IMR-90 (cell line): ENCODE measurements around the gene CEACAM16. TPM values are rescaled to one million over a fixed set of nuclear protein-coding genes. Genes with fewer than 3 reads are reported as not detected.

Source experiments
- ATAC-seq: fragments of 200-7000 bp; cut with Tn5 transposase; 2 replicates; pipeline ENCODE4 v1.9.1; 2020; ENCODE audit warnings: low read depth, mild to moderate bottlenecking, moderate library complexity
- BruUV-seq: library from RNA; stranded (reverse); fragments of 400-500 nt; replicated peaks from 2 replicates; lab custom pipeline; 2021; lab: Mats Ljungman, UMichigan
- CTCF ChIA-PET: fragments of 300-600 bp; formaldehyde crosslinking; extraction: SDS; loops from one replicate; lab custom pipeline; 2021; ENCODE audit warnings: antibody characterized with exemption; lab: Yijun Ruan, JAX
- POLR2A ChIA-PET: fragments of 300-600 bp; sonication (Branson Sonifier 250); formaldehyde crosslinking; loops from one replicate; lab custom pipeline; 2022; ENCODE audit warnings: antibody characterized with exemption; ENCODE audit not compliant: unreplicated experiment; lab: Charles Lee
- DNase-seq: peaks from one replicate; pipeline ENCODE4 v3.0.0; 2013
- H2AFZ ChIP-seq: replicated peaks from 2 replicates; pipeline ENCODE3; 2013; ENCODE audit warnings: low read length, mild to moderate bottlenecking; ENCODE audit not compliant: poor library complexity
- H2AK5ac ChIP-seq: 2 replicates; pipeline ENCODE4 v1.6.1; 2013; ENCODE audit warnings: low read depth, low read length, inconsistent platforms
- H2AK9ac ChIP-seq: replicated peaks from 2 replicates; pipeline ENCODE3; 2013; ENCODE audit warnings: mild to moderate bottlenecking, low read depth, low read length, moderate library complexity; ENCODE audit not compliant: poor library complexity
- H2BK120ac ChIP-seq: 2 replicates; pipeline ENCODE4 v1.6.1; 2013; ENCODE audit warnings: low read depth, low read length, inconsistent platforms
- H2BK15ac ChIP-seq: 3 replicates; pipeline ENCODE4 v1.6.1; 2013; ENCODE audit warnings: low read depth, low read length, inconsistent platforms
- H2BK20ac ChIP-seq: 2 replicates; pipeline ENCODE4 v1.6.1; 2013; ENCODE audit warnings: low read depth, mild to moderate bottlenecking, inconsistent platforms, low read length, moderate library complexity
- H2BK5ac ChIP-seq: 2 replicates; pipeline ENCODE4 v1.6.1; 2013; ENCODE audit warnings: mild to moderate bottlenecking, low read depth, low read length, inconsistent platforms; ENCODE audit not compliant: poor library complexity, severe bottlenecking
- H3K14ac ChIP-seq: replicated peaks from 2 replicates; pipeline ENCODE4 v1.6.1; 2013; ENCODE audit warnings: low read depth, low read length, inconsistent platforms
- H3K18ac ChIP-seq: 2 replicates; pipeline ENCODE4 v1.6.1; 2013; ENCODE audit warnings: low read depth, low read length, control low read depth
- H3K23ac ChIP-seq: 2 replicates; pipeline ENCODE4 v1.6.1; 2013; ENCODE audit warnings: low read depth, low read length, inconsistent platforms
- H3K27ac ChIP-seq: 2 replicates; pipeline ENCODE4 v1.5.1; 2013; ENCODE audit warnings: mild to moderate bottlenecking, control low read depth, low read length; ENCODE audit not compliant: insufficient read depth
- H3K27me3 ChIP-seq: 2 replicates; pipeline ENCODE4 v1.6.1; 2013; ENCODE audit warnings: low read length; ENCODE audit not compliant: control insufficient read depth, insufficient read depth
- H3K36me3 ChIP-seq: 2 replicates; pipeline ENCODE4 v1.6.1; 2013; ENCODE audit warnings: low read length, mixed read lengths; ENCODE audit not compliant: control insufficient read depth, insufficient read depth
- H3K4ac ChIP-seq: 2 replicates; pipeline ENCODE4 v1.6.1; 2013; ENCODE audit warnings: low read depth, low read length, inconsistent platforms
- H3K4me1 ChIP-seq: 2 replicates; pipeline ENCODE4 v1.6.1; 2013; ENCODE audit warnings: low read length, mixed read lengths; ENCODE audit not compliant: control insufficient read depth, insufficient read depth
- H3K4me2 ChIP-seq: 2 replicates; pipeline ENCODE4 v1.6.1; 2013; ENCODE audit warnings: low read depth, mild to moderate bottlenecking, control low read depth, low read length, moderate library complexity
- H3K4me3 ChIP-seq: 2 replicates; pipeline ENCODE4 v1.5.1; 2013; ENCODE audit warnings: low read depth, mild to moderate bottlenecking, control low read depth, low read length, moderate library complexity; ENCODE audit not compliant: insufficient read depth
- H3K56ac ChIP-seq: 2 replicates; pipeline ENCODE4 v1.6.1; 2013; ENCODE audit warnings: low read length, inconsistent platforms; ENCODE audit not compliant: insufficient read depth; ENCODE audit errors: extremely low read depth
- H3K79me1 ChIP-seq, 2 experiments: 2 replicates each; pipeline ENCODE4 v1.6.1; 2013; ENCODE audit warnings: low read length in 2 of 2, inconsistent platforms in 1 of 2, low read depth in 1 of 2
- H3K9ac ChIP-seq: 2 replicates; pipeline ENCODE4 v1.6.1; 2013; ENCODE audit warnings: low read depth, low read length, control low read depth
- H3K9me1 ChIP-seq: 2 replicates; pipeline ENCODE4 v1.6.1; 2013; ENCODE audit warnings: low read length, inconsistent platforms; ENCODE audit not compliant: insufficient read depth
- H3K9me3 ChIP-seq: 2 replicates; pipeline ENCODE4 v1.6.1; 2013; ENCODE audit warnings: low read length; ENCODE audit not compliant: control insufficient read depth, insufficient read depth
- H4K20me1 ChIP-seq: 2 replicates; pipeline ENCODE4 v1.6.1; 2013; ENCODE audit warnings: low read length, inconsistent platforms; ENCODE audit not compliant: insufficient read depth
- H4K5ac ChIP-seq: 2 replicates; pipeline ENCODE4 v1.6.1; 2013; ENCODE audit warnings: mild to moderate bottlenecking, low read depth, low read length, control low read depth
- H4K8ac ChIP-seq, 2 experiments: 2 replicates each; pipeline ENCODE4 v1.6.1; 2013; ENCODE audit warnings: low read depth in 2 of 2, low read length in 2 of 2, control low read depth in 1 of 2, inconsistent platforms in 1 of 2
- H4K91ac ChIP-seq: 2 replicates; pipeline ENCODE4 v1.6.1; 2013; ENCODE audit warnings: low read depth, low read length, inconsistent platforms; ENCODE audit not compliant: insufficient read depth
- BHLHE40 ChIP-seq: fragments of 150-350 bp; IDR thresholded peaks from 2 replicates; pipeline ENCODE4 v1.6.1; 2016; ENCODE audit warnings: mild to moderate bottlenecking, low read depth, low read length
- CHD1 ChIP-seq: IDR thresholded peaks from 2 replicates; pipeline ENCODE4 v1.6.1; 2012; ENCODE audit warnings: low read depth, low read length, improper control_type of control experiment
- ELK1 ChIP-seq: fragments of 150-350 bp; IDR thresholded peaks from 2 replicates; pipeline ENCODE4 v1.6.1; 2016; ENCODE audit warnings: low read depth, mild to moderate bottlenecking, low read length, moderate library complexity, borderline replicate concordance
- FOS ChIP-seq: fragments of 150-350 bp; IDR thresholded peaks from 2 replicates; pipeline ENCODE4 v1.6.1; 2016; ENCODE audit warnings: low read depth, low read length
- MAFK ChIP-seq: IDR thresholded peaks from 2 replicates; pipeline ENCODE4 v1.6.1; 2012; ENCODE audit warnings: low read depth, low read length, improper control_type of control experiment
- MAZ ChIP-seq: IDR thresholded peaks from 2 replicates; pipeline ENCODE4 v1.6.1; 2012; ENCODE audit warnings: low read depth, mild to moderate bottlenecking, low read length, improper control_type of control experiment, moderate library complexity, borderline replicate concordance
- MXI1 ChIP-seq: IDR thresholded peaks from 2 replicates; pipeline ENCODE4 v1.6.1; 2012; ENCODE audit warnings: low read depth, mild to moderate bottlenecking, low read length, moderate library complexity, borderline replicate concordance
- NFE2L2 ChIP-seq: fragments of 150-350 bp; IDR thresholded peaks from 2 replicates; pipeline ENCODE4 v1.6.1; 2016; ENCODE audit warnings: low read depth, mild to moderate bottlenecking, low read length
- POLR2A ChIP-seq: IDR thresholded peaks from 2 replicates; pipeline ENCODE4 v1.6.1; 2012; ENCODE audit warnings: mild to moderate bottlenecking, low read depth, low read length
- RAD21 ChIP-seq: IDR thresholded peaks from 2 replicates; pipeline ENCODE4 v1.6.1; 2012; ENCODE audit warnings: low read length, improper control_type of control experiment
- RCOR1 ChIP-seq: IDR thresholded peaks from 2 replicates; pipeline ENCODE4 v1.6.1; 2012; ENCODE audit warnings: mild to moderate bottlenecking, low read length, improper control_type of control experiment; ENCODE audit not compliant: insufficient replicate concordance
- RFX5 ChIP-seq: IDR thresholded peaks from 2 replicates; pipeline ENCODE4 v1.8.0; 2012; ENCODE audit warnings: low read depth, mild to moderate bottlenecking, low read length, moderate library complexity
- SMC3 ChIP-seq: fragments of 150-350 bp; IDR thresholded peaks from 2 replicates; pipeline ENCODE4 v1.6.1; 2016; ENCODE audit warnings: low read depth, mild to moderate bottlenecking, antibody characterized with exemption, low read length, moderate library complexity
- USF2 ChIP-seq: fragments of 150-350 bp; IDR thresholded peaks from 2 replicates; pipeline ENCODE4 v1.6.1; 2017; ENCODE audit warnings: mild to moderate bottlenecking, antibody characterized with exemption, low read length, low read depth
- WGBS, 2 experiments: methylation state at CpG; one replicate each; pipeline versions ENCODE4 v1.1.5 to v1.1.7; 2013; ENCODE audit warnings: missing lambda C conversion rate in 2 of 2; ENCODE audit not compliant: insufficient read length in 1 of 2; ENCODE audit errors: extremely low coverage in 2 of 2; 5-methylcytosine and 5-hydroxymethylcytosine counted together
- dilution Hi-C: fragments of 300-500 bp; cut with HindIII; formaldehyde crosslinking; loops from one replicate; pipeline ENCODE4 v1.14.3; 2018; ENCODE audit warnings: low sequenced_read_pairs; ENCODE audit not compliant: unreplicated experiment
- in situ Hi-C: fragments of 300-500 bp; cut with MboI; formaldehyde crosslinking; loops from 3 replicates; pipeline ENCODE4 v1.14.3; 2019; ENCODE audit warnings: low sequenced_read_pairs, inconsistent platforms, mixed read lengths
- intact Hi-C: fragments of 100-400 bp; cut with micrococcal nuclease; formaldehyde crosslinking; loops from 2 replicates; pipeline ENCODE4 v1.10.0; 2022
- polyA plus RNA-seq, 3 experiments: library from polyadenylated mRNA; depleted of rRNA; stranded (reverse); fragments of >200 nt; gene quantifications; 2 replicates each; pipeline ENCODE4 v1.2.3, GENCODE V29; 2012; ENCODE audit warnings: low replicate concordance in 1 of 3
- total RNA-seq: library from RNA; depleted of rRNA; stranded (reverse); fragments of >200 nt; gene quantifications from 2 replicates; pipeline ENCODE4 v1.2.3, GENCODE V29; 2012
- TF ChIP-seq, protein P1 (sequence below): conservative IDR thresholded peaks from 2 replicates; pipeline ENCODE4 v1.5.1; 2012; ENCODE audit warnings: mild to moderate bottlenecking, low read depth, low read length, improper control_type of control experiment

The CEACAM16 gene
- total and polyA plus RNA-seq, 2 of the 4 experiments (the other 2 are of a cell fraction): not detected

DNA sequence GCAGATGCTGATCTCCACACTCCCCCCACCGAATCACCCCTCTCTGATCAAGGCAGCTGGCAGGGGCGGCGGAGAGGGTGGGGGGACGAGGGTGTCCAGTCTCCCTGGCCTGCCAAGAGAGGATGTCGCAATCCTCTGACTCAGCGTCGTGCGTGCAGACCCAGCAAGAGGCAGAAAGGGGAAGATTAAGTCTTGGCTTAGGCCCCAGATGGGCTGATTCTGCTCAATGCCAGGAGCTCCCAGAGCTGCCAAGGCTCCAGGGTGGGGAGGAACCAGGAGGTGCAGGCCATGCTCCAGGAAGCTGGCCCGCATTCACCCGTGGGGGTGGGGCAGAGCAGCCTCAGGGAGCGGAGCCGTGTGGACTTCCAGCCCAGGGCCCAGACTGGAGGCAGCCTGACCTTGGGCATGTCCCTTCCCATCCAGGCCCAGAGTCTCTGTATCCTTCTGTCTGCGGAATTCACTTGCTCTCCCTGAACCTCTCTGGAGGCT lies 42.9 kb downstream of the CEACAM16 start:
- Histone ChIP-seq H2AFZ (peak overlapping the region; percentile 89), H4K5ac (peak overlapping the region; percentile 79), H2BK5ac (peak overlapping the region; percentile 92), H3K36me3 (no peaks in the 10 kb centered on the region), H3K4ac (peak overlapping the region; percentile 99), H4K8ac (peak overlapping the region; percentile 68 to 99), H3K9me3 (no peaks in the 10 kb centered on the region), H3K9ac (peak overlapping the region; percentile 62), H3K23ac (peak overlapping the region; percentile 99), H2BK20ac (peak overlapping the region; percentile 98), H3K18ac (peak overlapping the region; percentile 70), H2BK120ac (peak overlapping the region; percentile 99), H3K9me1 (peaks cover 18% of the 10 kb centered on the region), H3K79me1 (peaks cover 0 to 15% of the 10 kb centered on the region in 2 experiments; a peak in 2 of 4 replicates), H3K4me3 (no peak overlapping the region), H2BK15ac (peak overlapping the region; percentile 98; the same call in 2 of the 3 replicates), H2AK5ac (peak overlapping the region; percentile 97), H3K27ac (peak overlapping the region; percentile 88), H3K27me3 (no peaks in the 10 kb centered on the region), H3K4me2 (0 out of 2 replicates have a peak overlapping the region, but pooled peaks have one; percentile 5), H4K20me1 (no peaks in the 10 kb centered on the region), H4K91ac (peak overlapping the region; percentile 99), H3K56ac (peak overlapping the region; percentile 99), H2AK9ac (peak overlapping the region; percentile 96), H3K14ac (peak overlapping the region; percentile 98), H3K4me1 (peaks cover 40% of the 10 kb centered on the region)
- ATAC-seq (peak; percentile 90), DNase-seq (peak; percentile 100)
- intact Hi-C loops: no loop called here
- CTCF ChIA-PET: interaction anchor here (0.9 kb wide), 1 partner anchor 18 kb away, joined by 3 read pairs; no protein-coding TSS in a partner anchor
- dilution Hi-C loops: no loop called here
- no TSS peak for BruUV-seq
- POLR2A ChIA-PET: interaction anchor here (0.6 kb wide), 1 partner anchor 16 kb away, joined by 3 read pairs; no protein-coding TSS in a partner anchor
- in situ Hi-C loops: no loop called here
- 0% methylated on average over 5 of the region's 13 CpGs; no CpG with 5 or more reads in 1 of the 2 experiments for WGBS, 2 experiments
- peak; percentile 3; the same call in 1 of the 2 replicates for TF ChIP-seq SMC3
- TF ChIP-seq RAD21: peak; percentile 2; the same call in 1 of the 2 replicates
- TF ChIP-seq USF2: no peak
- no peak for TF ChIP-seq RFX5
- TF ChIP-seq POLR2A: peak; percentile 75
- TF ChIP-seq RCOR1: peak; percentile 84
- peak; percentile 96 for TF ChIP-seq FOS
- no peak for TF ChIP-seq ELK1
- TF ChIP-seq MXI1: 0 out of 2 replicates have a peak, but pooled peaks have one; percentile 59
- peak; percentile 40; the same call in 1 of the 2 replicates for TF ChIP-seq MAFK
- TF ChIP-seq, protein P1, sequence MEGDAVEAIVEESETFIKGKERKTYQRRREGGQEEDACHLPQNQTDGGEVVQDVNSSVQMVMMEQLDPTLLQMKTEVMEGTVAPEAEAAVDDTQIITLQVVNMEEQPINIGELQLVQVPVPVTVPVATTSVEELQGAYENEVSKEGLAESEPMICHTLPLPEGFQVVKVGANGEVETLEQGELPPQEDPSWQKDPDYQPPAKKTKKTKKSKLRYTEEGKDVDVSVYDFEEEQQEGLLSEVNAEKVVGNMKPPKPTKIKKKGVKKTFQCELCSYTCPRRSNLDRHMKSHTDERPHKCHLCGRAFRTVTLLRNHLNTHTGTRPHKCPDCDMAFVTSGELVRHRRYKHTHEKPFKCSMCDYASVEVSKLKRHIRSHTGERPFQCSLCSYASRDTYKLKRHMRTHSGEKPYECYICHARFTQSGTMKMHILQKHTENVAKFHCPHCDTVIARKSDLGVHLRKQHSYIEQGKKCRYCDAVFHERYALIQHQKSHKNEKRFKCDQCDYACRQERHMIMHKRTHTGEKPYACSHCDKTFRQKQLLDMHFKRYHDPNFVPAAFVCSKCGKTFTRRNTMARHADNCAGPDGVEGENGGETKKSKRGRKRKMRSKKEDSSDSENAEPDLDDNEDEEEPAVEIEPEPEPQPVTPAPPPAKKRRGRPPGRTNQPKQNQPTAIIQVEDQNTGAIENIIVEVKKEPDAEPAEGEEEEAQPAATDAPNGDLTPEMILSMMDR: no peak
- TF ChIP-seq CHD1: no peak
- peak; percentile 83 for TF ChIP-seq BHLHE40
- TF ChIP-seq NFE2L2: peak; percentile 63; the same call in 1 of the 2 replicates
- TF ChIP-seq MAZ: peak; percentile 98
